ENCODE results near the gene DLG2. TPM values are rescaled to one million over a fixed set of nuclear protein-coding genes. Genes with fewer than 3 reads are reported as not detected.

The DLG2 gene
- total RNA-seq, 2 donors from 2014 or later, result 5.9 to 7.4 TPM

DNA sequence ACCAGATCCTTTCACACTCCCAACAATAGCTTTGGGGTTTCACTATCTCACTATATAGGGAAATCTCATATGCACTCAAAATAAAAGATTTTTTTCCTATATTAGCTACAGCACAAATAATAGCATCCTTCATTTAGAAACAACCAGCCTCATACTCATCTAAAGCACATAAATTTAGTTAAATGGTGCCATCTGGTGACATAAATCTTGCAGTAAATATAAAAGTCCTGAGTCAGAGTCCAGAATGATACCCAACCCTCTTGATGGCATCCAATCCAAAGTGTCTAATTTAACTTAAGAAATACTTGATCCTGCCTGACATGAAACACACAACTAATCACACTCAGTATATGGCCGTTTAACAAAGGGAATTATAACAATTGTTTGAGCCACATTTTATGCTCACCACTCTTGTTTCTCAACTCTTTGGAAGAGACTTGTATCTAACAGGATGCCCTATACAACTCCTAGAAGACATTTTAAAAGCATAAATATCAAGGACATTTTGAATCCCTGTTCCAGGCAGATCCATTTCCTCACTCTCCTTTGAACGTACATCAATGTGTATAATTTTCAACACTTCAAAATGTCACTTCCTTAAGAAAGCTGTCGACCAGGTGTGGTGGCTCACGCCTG, 36.2 kb downstream of the DLG2 start:
- ATAC-seq (no peak), DNase-seq (no peak)
- intact Hi-C loops (cut with DNase I), result no loop called here

DNA sequence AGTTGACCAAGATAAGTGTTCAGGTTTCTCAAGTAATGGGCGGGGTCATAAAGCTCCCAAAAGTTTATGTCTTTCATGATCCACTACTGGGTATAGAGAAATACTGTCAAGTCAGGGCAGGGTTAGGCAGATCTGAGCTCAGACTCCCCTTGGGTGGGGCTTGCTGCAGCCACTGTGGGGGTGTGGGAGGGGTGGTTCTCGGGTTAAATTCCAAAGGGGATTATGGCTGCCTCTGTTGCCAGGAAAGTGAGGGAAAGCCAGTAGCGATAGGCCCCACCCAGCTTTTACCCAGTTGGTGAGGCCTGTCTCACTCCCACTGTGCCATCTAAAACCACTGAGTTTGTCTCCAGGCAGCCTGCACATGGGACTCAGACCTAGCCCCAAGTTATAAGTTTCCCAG, 37.8 kb downstream of the DLG2 start:
- DNase-seq (no peak), ATAC-seq (no peak)
- intact Hi-C loops (cut with DNase I), result no loop called here

DNA sequence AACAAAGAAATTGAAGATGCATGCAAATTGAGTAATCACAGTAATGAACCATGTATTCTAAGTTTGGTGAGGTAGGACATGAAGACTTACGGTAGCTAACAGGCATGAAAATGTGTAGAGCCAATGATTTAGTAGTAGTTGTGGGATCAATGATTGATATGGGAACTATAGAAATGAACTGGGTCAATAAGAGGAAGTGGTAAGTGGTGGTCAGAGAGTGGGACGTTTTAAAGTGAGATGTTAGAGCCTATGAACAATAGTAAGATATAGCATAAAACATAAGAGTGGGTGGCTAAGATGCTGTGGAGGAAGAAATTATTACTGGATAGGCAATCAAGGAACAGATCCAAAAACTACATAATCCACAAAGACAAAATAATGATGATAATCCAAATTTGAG, 45.0 kb downstream of the DLG2 start:
- DNase-seq (no peak), ATAC-seq (no peak)
- intact Hi-C loops (cut with DNase I), result no loop called here

- DNase-seq (no peak), ATAC-seq (no peak)
- intact Hi-C loops (cut with DNase I), result no loop called here
Observed at GRCh38 chr11:85575388-85575787, 51.8 kb downstream of the DLG2 start.

GRCh38 chr11:85572056-85572455, 55.1 kb downstream of the DLG2 start:
- ATAC-seq, result no peak
- intact Hi-C loops (cut with DNase I), result no loop called here
- no peak for DNase-seq

DNA sequence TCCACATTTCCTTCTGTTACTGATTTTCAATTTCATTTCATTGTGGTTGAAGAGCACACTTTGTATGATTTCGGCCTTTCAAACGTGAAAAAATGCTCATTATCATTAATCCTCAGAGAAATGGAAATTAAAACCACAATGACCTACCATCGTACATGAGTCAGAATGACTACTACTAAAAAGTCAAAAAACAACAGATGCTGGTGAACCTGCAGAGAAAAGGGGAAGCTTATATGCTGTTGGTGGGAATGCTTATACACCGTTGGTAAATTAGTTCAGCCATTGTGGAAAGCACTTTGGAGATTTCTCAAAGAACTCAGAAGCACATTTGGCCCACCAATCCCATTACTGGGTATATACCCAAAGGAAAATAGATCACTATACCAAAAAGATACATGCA, 57.6 kb downstream of the DLG2 start:
- ATAC-seq (no peak), DNase-seq (no peak)
- intact Hi-C loops (cut with DNase I), result no loop called here

DNA sequence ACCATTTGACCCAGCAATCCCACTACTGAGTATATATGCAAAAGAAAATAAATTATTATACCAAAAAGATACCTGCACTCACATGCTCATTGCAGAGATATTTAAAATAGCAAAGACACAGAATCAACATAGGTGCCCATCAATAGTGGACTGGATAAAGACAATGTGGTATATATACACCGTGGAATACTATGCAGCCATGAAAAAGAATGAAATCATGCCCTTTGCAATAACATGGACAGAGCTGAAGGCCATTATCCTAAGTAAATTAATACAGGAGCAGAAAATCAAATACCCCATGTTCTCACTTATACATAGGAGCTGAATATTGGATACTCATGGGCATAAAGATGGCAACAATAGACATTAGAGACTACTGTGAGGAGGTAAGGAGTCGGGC, 68.7 kb downstream of the DLG2 start:
- ATAC-seq (no peak), DNase-seq (no peak)
- intact Hi-C loops (cut with DNase I), result no loop called here

- ATAC-seq (no peak), DNase-seq (no peak)
- intact Hi-C loops (cut with DNase I), result no loop called here
Observed at GRCh38 chr11:85551881-85552280, 75.3 kb downstream of the DLG2 start.

DNA sequence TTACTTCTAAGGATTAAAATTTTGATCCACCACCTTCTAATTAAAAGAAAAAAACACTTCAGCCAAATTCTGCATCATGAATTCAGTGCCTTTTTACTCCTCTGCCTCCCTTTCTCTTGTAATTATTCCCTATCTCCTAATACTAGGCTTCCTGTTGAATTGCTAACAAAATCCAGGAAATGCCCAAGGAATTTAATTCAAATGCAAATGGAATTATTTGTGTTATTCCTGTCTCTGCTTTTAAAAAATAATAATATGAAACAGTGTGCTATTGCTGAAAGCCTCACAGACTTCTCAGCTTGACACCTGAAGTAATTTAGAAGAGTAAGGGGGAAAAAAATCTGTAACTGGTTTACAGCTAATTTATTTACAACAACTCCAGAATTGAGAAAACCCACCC, 85.5 kb downstream of the DLG2 start:
- no peak for DNase-seq
- ATAC-seq, result no peak
- intact Hi-C loops (cut with DNase I), result no loop called here

DNA sequence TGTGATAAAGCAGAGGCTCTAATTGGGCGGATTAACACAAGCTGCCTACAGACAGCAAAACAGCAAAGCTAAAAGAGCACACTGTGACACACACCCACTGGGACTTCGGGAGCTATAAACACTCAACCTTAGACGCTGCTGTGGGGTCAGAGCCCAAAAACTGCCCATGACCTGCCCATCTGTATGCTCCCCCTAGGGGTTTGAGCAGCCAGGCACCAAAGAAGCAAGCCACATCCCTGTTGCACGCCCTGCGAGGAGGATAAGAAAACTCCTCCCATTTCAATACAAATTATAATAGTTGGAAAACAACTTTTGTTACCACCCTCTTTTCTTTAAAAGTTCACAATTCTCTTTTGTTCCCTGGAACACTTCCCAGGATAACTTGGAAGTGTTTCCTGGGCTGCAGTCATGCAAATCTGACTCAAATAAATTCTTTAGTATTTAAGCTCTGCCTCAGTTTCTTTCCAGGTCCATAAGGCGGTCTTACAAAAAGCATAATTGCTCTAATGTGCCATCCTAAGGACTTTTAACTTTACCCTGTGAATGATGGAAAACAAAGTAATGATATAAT, 86.4 kb downstream of the DLG2 start:
- peak; percentile 34 to 40 for ATAC-seq
- intact Hi-C loops (cut with DNase I), result no loop called here
- DNase-seq, result no peak

- ATAC-seq, result peak in 1 of 2 donors; percentile 25
- DNase-seq, result no peak
- intact Hi-C loops (cut with DNase I), result no loop called here
Observed at GRCh38 chr11:85540181-85540580, 87.0 kb downstream of the DLG2 start.

- ATAC-seq, result no peak
Observed at GRCh38 chr11:85539740-85540139, 87.4 kb downstream of the DLG2 start.

DNA sequence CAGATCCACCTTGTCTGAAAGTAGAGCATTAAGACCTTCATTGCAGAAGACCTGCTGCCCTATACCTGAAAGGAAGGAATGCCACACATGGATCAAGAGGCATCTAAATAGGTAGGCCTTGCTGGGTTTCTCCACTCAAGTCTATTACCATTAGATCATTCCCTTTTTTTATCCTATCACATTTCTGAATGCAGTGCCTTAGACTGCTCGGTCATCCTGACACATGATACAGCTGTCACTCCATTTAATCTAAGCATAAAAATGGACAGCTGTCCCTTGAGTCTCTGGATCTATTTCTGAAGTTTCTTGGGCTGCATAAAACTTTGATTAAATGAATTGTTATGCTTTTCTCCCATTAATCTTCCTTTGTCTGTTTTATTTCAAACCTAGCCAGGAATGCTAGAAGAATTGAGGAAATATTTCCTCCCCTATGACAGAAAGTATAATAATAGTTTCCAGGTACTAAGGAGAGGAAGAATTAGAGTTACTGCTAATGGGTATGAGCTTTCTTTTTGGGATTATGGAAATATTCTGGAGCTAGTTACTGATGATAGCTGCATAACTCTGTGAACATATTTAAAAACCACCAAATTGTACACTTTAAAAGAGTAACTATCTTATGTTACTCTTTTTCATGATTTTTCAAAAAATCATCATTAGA, 88.0 kb downstream of the DLG2 start:
- peak in 1 of 2 donors; percentile 64 for ATAC-seq
- intact Hi-C loops (cut with DNase I), result no loop called here

More at GRCh38 chr11:85539740-85540139, 87.4 kb downstream of the DLG2 start:
- no peak for DNase-seq
- intact Hi-C loops (cut with DNase I), result no loop called here

DNA sequence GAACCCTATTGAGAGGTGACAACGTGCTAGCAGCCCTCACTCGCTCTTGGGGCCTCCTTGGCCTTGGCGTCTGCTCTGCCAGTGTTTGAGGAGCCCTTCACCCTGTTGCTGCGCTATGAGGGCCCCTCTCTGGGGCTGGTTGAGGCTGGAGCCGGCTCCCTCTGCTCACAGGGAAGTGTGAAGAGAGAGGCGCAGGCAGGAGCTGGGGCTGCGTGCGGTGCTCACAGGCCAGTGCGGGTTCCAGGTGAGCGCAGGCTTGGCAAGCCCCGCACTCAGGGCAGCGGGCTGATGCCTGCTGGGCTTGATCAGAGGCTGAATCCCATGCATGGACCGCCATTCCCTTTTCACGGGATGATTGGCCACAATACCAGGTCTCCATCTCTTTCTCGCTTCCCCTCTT, 90.7 kb downstream of the DLG2 start:
- no peak for DNase-seq
- ATAC-seq, result no peak
- intact Hi-C loops (cut with DNase I), result no loop called here

More for the DNA sequence above, 88.0 kb downstream of the DLG2 start:
- DNase-seq, result no peak

- ATAC-seq (no peak), DNase-seq (no peak)
- intact Hi-C loops (cut with DNase I), result no loop called here
Observed at GRCh38 chr11:85534806-85535205, 92.3 kb downstream of the DLG2 start.

DNA sequence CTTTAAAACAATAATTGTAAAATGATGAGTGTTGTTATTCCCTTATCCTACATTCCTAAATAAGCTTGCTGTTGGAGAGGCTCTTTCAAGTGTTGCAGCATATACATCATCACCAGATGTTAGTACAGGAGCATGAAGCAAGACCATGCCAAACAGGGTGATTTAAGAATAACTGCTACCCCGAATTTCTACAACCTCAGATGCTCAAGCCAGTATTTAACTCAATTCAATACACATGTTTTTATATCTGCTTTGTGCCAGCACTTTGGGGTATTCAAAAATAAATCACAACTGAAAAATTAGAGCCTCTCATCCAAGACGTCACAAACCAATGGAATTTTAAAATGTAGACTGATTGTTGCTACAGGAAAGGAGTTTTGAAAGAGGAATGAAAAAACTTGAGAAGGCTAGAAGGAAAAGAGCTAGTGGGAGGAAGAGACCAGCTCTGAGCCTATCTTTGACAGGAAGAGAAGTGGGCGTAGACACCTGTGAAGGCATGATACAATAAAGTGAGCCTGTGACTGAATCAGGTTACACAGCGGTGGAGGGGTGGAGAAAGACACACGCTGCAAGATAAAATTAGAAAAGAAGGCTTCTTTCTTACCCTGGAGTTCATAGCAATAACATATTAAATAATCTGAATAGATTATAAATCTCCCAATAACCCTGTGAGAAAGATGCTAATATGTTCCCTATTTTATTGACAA, 95.8 kb downstream of the DLG2 start:
- intact Hi-C loops (cut with DNase I), result no loop called here
- ATAC-seq, result no peak
- no peak for DNase-seq

DNA sequence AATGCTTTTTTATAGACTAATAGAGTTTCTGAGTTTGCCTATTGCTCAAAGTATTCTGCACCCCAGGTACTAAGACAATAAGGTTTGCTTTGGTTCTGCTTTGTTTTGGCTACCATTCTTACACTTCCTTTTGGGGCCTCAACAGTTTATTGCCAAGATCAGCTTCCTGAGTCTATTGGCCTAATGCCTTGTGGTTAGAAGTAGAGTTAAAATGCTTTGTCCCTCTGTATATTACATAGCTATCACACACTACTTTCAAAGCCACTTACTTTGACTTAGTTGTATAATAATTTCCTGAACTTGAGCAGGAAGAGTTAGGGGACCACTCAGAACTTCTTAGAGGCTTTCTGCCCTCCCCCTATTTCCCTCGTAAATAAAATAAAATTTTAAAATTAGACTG, 96.5 kb downstream of the DLG2 start:
- DNase-seq, result no peak
- no peak for ATAC-seq
- intact Hi-C loops (cut with DNase I), result no loop called here

DNA sequence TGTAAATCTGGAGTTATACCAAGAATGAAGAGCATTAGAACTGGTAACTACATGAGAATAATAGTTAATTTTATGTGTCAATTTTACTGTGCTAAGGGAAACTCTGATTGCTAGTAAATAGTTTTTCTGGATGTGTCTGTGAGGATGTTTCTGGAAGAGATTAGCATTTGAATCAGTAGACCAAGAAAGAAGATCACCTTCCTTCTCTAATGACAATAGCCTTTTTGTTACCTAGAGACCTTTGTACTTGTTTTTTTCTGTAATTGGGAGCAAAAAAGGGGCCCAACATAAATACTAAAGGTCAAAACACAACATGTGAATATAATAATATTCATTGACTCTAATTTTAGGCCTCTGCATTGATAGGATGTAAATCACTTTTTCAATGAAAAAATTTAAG, 100.6 kb downstream of the DLG2 start:
- intact Hi-C loops (cut with DNase I), result no loop called here
- ATAC-seq (no peak), DNase-seq (no peak)

- intact Hi-C loops (cut with DNase I), result no loop called here
- DNase-seq (no peak), ATAC-seq (no peak)
Observed at GRCh38 chr11:85525686-85526085, 101.5 kb downstream of the DLG2 start.

- intact Hi-C loops (cut with DNase I), result no loop called here
- DNase-seq, result no peak
- no peak for ATAC-seq
Observed at GRCh38 chr11:85517272-85517671, 109.9 kb downstream of the DLG2 start.
